Stimulated activated CD4-positive, alpha-beta T cell treated with anti-CD3 and anti-CD28 coated beads, Interleukin-1b, Interleukin-23, amount 100 ng/mL, for 4 hours (primary cell): ENCODE results near the gene CPED1.
"Not testable (repeated sequence)": the region's sequence is repeated elsewhere in the genome, so short reads cannot be mapped to it uniquely, and the experiment has no call there.

Source experiments
- DNase-seq, 2 donors: peaks; one replicate each; pipeline ENCODE4 v3.0.0-alpha.2; 2020; ENCODE audit warnings: low read depth in 2 of 2

CPED1 gene

DNA sequence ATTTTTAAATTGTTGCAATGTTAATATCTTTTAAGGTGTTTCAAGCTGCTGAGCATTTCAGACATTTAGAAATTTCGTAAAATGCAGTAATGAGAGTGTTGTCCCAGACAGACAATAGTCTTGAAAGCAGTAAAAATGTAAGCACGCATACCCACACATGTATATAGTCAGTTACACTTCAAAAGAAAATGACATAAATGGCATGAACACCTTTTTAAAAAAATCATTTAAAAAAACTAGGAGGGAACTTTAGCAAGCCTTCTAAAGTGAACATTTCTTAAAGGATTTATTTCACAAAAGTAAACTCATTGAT is 51.0 kb downstream of the CPED1 start:
- no peak for DNase-seq

DNA sequence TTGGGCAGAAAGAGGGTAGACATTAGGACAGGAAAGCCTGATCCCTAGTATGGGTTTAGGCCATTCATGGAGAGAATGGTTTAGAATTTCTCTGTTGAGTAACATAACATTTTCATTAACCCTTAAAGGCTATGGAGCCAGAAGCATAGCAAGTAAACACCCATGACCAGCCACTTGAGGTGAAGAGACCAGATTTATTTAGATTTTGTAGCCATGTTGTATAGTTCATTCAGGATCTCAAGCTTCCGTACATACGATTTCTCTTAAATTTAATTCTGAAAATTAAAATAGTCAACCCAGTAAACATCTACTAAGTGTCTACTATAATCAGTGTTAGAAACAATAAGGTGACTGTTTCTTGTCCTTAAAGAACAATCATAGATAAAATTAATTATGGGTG is 51.5 kb downstream of the CPED1 start:
- DNase-seq = no peak

DNA sequence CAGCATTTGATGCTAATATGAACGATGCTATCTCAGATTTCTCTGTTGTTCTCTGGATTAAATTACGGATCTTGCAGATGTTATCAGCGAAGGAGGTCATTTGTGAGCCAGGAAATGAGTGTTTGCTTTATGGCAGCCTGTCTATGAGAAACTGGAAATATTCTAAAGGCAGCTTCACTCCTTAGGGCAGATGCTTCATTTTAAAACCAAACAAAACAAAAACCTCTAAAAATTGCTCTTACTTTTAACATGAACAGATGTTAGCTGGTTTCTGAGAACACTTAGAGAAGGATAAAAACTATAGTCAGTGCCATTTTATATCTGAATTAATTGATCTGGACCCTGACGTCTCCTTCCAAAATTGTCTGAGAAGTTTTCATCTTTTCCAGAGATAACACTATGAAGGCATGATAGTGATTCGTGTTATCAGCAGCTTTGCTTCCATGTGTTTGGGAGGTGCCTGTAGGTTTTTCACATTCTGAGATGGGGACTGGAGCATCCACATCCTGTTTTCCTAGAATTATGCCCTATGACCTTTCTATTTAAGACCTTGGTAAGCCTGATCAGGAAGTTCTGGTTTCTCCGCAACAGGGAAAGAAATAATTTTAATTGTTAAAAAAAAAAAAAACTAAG is 53.1 kb downstream of the CPED1 start:
- DNase-seq = no peak

DNA sequence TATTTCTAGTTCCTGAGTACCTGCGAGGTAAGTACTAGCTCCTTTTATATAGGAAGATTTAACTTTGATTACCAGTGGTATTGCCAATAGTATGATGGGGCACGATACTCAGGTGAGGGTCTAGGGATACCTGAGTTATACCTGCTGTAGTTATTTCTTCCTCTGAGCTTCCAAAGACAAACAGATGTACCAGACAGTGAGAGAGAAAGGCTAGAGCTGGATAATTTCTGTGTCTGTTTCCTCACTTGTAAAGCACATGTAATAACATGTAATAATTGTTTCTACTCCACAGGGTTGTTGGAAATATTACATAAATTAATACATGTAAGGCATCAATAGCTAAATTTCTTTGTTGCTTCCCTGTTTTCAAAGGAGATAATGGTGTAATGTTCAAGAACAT is 53.7 kb downstream of the CPED1 start:
- no peak for DNase-seq

DNA sequence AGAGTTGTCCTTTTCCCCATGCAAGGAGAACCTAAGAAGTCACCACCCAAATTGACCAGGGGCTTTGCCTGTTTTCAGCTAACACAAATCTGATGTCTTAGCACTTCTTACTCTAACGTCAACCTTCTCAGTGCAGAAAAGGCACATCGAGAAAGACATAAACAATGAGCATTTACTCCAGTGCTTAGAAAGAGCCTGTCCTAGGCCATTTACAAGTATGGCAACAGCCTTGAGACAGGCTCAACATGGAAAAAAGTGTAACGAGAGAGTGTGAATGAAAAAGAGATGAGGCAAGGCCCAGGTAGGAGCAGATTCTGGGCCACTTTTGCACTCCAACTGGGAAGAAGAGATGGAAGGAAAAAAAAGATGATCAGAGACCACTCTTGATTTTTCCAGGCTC is 54.4 kb downstream of the CPED1 start:
- DNase-seq = no peak

DNA sequence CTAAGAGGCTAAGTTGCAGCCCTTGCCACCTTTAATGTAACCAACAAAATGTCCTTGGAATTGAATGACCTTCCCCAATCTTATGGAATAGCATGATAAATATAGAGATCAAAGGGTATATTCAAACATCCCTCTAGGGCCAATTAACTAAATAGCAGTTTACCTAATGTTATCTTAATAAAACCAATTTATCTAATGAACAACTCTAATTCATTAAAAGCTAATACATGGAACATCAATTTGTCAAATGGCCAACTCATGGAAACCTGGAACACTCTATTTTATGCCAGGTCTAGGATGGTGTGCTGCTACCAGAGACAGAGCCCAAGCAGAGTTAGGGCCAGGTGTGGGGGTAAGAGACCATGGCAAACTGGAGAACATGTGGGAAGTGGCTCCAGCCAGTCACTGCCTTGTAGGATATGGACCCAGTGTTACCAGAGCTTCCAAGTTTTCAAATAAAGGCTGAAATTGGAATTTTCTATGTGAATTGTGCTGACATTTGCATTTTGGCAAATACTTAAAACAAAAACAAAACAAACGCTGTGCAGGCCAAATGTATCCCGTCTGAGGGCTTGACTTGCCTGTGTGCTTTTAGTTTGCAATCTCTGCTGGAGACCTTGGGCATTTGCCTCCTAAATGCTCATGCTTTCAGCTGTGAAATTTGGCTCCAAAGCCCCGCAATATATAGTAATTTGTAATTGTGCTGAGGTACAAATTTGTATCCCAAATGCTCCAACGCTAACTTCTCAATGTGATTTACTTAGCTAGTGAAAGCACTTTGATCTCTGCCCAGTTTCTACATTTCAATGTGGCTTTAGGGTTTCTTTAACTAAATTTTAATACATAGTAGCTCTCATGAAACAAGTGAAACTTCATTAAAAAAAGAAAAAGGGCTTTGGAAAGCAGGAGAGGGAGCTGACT is 55.1 kb downstream of the CPED1 start:
- no peak for DNase-seq

DNA sequence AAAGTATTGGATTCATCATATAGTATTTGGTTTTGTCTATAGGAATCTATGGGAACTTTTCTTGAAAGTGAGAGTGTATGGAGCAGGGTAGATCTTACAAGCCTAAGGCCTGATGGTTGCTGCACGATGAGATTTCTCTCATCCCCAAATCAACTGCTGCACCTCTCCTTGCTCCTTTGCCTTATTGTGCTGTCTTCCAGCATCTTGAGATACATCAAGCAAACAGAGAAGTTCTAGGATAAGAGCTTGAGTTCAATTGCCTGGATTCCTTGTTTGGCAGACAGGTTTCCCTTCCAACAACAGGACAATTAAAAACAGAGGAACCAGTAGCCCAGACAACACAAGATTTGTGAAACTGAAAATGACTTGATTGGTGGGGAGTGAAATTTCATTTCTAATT is 56.6 kb downstream of the CPED1 start:
- DNase-seq = no peak

DNA sequence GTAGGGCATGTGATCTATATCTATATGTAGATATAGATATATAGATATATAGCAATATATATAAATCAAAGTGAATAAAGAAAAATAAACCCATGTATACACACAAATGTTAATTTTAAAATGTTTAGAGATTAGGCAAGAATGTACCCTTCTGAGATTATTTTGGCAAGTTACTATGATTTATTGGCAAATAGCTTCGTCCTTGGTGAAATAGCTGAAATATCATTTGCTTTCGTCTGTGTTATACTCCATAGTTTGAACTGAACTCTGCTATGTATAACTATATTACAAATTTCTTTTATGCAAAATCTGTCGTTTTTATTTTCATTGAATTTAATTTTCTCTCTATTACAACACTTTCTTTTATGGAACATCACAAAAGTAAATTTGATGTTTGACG is 57.5 kb downstream of the CPED1 start:
- DNase-seq = no peak

DNA sequence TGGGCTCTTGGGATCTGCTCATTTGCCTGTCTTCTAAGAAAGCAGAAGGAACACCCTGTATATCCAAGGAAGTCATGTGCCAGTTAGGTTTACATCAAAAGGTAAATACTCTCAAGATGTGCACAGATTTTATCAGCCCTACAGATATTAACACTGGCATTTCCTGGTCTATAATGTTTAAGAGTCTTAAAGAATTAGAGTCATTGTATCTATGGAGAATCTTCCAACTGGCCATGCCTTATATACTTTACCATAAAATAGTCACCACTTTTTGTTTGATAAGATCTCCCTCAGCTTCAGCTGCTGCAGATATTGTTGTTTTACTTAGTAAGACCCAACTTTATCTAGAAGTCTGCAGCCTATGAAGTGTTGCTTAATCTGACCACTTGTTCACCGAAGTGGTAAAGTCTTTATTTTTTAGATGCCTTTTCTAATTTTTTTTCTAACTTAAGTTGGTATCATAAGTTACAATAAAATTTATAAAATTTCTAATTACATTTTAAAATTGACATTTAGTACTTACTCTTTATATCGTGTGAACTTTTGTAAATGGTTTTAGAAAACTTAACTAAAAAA is 58.5 kb downstream of the CPED1 start:
- DNase-seq = no peak

DNA sequence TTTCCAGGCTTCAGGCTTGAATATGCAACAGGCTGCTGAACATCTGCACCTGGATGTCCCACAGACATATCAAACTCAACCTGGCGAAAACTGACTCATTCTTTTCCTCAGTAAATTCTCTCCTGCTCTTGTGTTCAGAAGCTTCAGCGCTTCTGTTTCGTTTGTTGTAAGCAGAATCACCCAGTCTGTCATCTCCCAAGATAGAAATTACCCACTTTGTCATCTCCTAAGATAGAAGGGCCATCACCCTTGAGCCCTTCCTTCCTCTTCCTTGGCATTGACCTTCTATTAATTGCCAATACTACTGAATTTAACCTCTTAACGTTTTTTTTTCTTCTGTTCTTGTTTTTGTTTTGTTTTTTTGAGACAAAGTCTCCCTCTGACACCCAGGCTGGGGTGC is 59.7 kb downstream of the CPED1 start:
- no peak for DNase-seq

DNA sequence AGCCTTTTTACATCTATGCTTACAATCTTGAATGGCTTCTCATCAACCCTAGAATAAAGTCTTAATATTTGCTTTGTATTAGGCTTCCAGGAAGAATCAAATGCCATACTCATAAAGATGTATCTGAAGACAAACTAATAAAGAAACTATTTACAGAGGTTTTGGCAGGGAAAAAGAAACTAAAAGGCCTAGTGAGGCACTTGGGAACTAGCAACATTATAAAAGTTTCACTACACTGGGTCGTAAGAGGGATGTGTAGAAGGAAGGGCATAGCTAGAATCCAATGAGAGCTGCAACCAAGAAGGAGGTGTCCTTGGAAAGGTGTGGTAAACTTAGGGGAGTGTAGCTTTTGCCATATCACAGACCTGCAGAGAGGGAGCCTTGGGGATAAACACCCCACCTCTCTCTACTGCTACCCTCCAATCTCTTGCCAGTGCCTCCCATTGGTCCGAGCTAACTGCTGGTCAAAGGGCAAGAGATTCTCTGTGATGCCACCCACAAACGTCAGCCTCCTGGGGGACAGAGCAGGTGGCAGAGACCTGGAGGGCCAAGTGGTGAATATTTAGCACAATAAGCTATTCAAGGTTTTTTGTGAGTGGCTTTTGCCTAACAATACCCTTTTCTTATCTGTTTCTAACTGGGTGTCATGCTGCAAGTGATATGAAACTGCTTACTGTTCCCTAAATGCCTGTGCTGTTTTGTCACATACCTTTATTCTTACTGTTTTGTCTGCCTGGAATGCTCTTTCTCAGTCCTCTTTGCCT is 60.7 kb downstream of the CPED1 start:
- DNase-seq = no peak

DNA sequence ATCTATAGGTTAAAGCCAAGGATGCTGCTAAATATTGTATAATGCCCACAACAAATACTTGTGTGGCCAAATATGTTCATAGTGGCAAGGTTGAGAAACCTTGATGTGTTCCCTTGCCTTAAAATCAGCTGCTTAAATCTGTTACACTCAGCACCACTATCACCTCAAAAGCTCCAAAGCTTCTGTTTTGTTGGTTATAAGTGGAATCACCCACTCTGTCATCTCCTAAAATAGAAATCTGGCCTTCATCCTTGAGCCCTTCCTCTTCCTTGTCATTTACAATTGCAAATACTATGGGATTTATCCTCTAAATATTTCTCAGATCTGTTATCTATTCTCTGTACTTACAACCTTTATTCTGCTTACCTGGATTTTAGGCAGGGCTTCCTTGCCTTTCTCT is 61.4 kb downstream of the CPED1 start:
- no peak for DNase-seq

DNA sequence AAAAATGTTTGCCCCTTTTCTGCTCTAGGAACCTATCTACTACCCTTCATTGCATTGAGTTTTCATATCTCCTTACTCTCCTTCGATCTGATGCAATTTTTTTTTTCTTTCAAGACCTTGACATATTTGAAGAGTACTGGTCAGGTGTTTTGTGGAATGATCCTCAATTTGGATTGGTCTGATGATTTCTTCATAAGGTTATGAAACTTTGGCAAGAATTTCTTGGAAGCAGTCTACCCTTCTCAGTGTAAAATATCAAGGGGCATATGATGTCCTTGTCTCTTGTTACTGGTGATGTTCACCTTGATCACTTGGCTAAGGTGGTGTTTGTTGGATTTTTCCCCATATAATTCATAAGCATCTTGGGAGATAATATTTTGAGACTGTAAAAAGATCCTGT is 64.7 kb downstream of the CPED1 start:
- DNase-seq = no peak

DNA sequence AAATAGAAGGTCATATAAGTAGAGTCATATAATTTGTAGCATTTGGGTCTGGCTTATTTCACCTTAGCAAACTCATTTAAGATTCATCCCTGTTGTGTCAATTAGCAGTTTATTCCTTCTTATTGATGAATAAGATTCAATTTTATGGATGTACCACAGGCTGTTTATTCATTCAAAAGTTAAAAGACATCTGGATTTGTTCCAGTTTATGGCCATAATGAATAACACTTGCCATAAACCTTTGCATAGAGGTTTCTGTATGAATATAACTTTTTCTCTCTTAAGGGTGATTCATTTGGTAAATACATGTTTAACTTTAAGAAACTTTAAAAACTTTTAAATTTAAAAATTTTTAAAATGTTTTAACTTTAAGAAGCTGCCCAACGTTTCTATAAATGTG is 66.4 kb downstream of the CPED1 start:
- no peak for DNase-seq

DNA sequence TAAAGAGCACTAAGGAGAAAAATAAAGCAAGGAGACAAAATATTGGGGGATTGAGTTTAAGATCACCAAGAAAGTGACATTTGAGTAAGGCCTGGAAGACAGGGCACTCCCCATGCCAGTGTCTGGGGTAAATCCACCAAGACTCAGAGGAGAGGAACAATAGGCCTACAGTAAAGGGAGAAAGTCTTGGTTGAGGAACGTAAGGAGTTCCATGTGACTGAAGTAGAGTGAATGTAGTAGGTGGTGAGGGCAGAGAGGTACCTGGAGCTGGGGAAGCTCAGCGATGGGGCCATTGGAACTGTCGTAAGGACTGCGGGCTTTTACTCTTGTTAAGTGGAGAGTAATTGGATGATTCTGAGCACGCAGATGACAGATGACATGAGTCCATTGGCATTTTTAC is 69.4 kb downstream of the CPED1 start:
- DNase-seq = no peak

DNA sequence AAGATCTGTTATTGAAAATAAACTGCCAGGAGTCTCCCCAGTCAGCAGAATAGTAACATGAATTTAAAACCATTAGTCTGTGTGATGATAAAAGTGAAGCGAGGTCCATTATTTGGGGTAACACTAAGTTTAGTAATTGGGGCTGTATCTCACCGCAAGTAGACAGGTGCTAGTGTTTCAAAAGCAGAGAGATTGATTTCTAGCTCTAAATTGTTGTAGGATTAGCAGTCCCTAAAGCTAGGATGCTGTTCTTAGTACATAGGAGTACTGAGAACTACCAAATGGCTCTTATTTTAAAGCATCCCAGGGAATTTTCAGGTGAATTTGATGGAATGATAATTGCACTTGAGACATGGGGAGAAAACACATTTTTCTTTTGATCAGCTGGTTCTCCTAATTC is 70.5 kb downstream of the CPED1 start:
- DNase-seq = no peak

DNA sequence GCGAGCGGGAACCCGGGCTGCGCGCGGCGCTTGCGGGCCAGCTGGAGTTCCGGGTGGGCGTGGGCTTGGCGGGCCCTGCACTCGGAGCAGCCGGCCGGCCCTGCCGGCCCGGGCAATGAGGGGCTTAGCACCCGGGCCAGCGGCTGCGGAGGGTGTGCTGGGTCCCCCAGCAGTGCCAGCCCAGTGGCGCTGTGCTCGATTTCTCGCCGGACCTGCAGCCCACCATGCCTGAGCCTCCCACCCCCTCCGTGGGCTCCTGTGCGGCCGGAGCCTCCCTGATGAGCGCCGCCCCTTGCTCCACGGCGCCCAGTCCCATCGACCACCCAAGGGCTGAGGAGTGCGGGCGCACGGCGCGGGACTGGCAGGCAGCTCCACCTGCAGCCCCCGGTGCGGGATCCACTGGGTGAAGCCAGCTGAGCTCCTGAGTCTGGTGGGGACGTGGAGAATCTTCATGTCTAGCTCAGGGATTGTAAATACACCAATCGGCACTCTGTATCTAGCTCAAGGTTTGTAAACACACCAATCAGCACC is 71.5 kb downstream of the CPED1 start:
- DNase-seq = not testable (repeated sequence)

DNA sequence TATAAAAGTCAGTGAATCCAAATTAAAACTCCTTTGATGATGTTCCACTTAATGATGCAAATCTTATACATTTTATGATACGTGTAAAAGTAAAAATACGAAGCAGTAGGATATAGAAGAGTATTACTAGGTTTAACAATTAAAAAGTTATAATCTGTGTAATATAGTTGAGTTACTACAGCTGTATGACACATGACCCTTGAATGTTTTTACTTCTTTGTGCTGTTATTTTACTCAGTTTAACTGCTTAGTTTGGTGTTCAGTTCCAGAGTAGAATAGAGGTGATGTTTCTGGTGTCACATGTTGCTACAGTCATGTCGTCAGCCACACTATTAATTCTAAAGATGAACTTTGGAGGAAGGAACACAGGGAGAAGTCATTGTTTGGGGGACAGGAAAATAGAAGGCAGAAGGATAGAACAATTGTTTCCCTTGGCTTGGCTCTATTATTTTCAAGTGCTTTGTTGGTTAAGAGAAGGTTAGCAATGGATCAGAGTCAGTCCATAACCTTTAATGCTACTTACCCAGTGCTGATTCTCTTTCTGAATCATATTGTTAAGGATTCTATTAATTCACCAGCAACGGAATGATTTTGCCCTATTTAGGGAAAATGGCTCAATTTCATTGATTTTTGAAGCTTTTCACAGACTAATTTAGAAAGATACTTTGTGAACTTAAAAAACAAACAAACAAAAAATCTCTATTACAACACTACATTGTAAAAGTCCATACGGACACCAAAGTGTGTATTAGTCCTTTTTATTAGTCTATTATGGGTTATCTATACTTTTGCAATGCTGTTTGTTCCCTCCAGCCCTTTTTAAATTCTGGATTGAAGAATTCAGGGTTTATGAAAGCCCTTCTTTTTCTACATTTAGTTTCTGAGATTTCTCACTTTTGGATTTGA is 73.4 kb downstream of the CPED1 start:
- DNase-seq = no peak

DNA sequence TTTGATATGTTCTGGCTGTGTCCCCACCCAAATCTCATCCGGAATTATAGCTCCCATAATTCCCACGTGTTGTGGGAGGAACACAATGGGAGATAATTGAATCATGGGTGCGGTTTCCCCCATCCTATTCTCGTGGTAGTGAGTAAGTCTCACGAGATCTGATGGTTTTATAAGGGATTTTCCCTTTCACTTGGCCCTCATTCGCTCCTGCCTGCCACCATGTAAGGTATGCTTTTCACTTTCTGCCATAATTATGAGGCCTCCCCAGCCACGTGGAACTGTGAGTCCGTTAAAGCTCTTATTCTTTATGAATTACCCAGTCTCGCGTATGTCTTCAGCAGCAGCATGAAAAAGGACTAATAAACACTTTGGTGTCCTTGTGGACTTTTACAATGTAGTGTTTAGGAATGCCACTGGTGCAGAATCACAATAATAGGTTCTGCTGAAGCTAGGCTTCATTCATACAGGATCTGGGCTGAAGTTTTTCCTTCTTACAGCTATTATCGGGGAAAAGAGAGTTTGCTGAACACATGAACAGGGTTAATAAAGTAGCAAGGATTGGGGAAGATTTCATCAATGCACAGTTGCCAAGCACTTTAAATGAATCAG is 74.3 kb downstream of the CPED1 start:
- DNase-seq = no peak

DNA sequence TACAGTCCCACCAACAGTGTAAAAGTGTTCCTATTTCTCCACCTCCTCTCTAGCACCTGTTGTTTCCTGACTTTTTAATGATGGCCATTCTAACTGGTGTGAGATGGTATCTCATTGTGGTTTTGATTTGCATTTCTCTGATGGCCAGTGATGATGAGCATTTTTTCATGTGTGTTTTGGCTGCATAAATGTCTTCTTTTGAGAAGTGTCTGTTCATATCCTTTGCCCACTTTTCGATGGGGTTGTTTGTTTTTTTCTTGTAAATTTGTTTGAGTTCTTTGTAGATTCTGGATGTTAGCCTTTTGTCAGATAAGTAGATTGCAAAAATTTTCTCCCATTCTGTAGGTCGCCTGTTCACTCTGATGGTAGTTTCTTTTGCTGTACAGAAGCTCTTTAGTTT is 79.2 kb downstream of the CPED1 start:
- not testable (repeated sequence) for DNase-seq
